ENCODE measurements around the gene TRAF7. TPM values are rescaled to one million over a fixed set of nuclear protein-coding genes. Genes with fewer than 3 reads are reported as not detected.

The TRAF7 gene
- total RNA-seq, 1 experiment from 2014 or later = 160 TPM

MicroRNA genes within 50 kb of the gene (microRNA counts, 767-probe panel; counts per million panel counts)
- microRNA hsa-miR-3180 = not detected
- not detected for microRNA hsa-miR-4516

Small RNA genes lying within 50 kb of the gene (microRNA-seq; reads per million reads assigned to microRNA genes)
- not detected for gene MIR3180-5 (ENCODE audit: borderline number of aligned reads)
- not detected for gene MIR4516 (ENCODE audit: borderline number of aligned reads)
- not detected for gene MIR6511B1 (ENCODE audit: borderline number of aligned reads)

Other genes with a start within 250 kb of the TRAF7 start
- not detected for gene HS3ST6, start 237.4 kb upstream of the TRAF7 start, total RNA-seq (2021; ENCODE audit: unreplicated experiment)
- 18.3 TPM for gene MSRB1, start 212.6 kb upstream of the TRAF7 start, total RNA-seq (2021; ENCODE audit: unreplicated experiment)
- gene RPL3L, start 201.1 kb upstream of the TRAF7 start, total RNA-seq (2021; ENCODE audit: unreplicated experiment) = 0.93 TPM
- 273 TPM for gene NDUFB10, start 196.2 kb upstream of the TRAF7 start, total RNA-seq (2021; ENCODE audit: unreplicated experiment)
- gene RPS2, start 191.0 kb upstream of the TRAF7 start, total RNA-seq (2021; ENCODE audit: unreplicated experiment) = 6,265 TPM
- 0.30 TPM for gene RNF151, start 188.9 kb upstream of the TRAF7 start, total RNA-seq (2021; ENCODE audit: unreplicated experiment)
- 68.9 TPM for gene TBL3, start 183.7 kb upstream of the TRAF7 start, total RNA-seq (2021; ENCODE audit: unreplicated experiment)
- gene NOXO1, start 174.3 kb upstream of the TRAF7 start, total RNA-seq (2021; ENCODE audit: unreplicated experiment) = 10.0 TPM
- gene GFER, start 171.6 kb upstream of the TRAF7 start, total RNA-seq (2021; ENCODE audit: unreplicated experiment) = 47.3 TPM
- 11.5 TPM for gene SYNGR3, start 165.8 kb upstream of the TRAF7 start, total RNA-seq (2021; ENCODE audit: unreplicated experiment)
- 57.4 TPM for gene ZNF598, start 146.0 kb upstream of the TRAF7 start, total RNA-seq (2021; ENCODE audit: unreplicated experiment)
- 226 TPM for gene NPW, start 136.0 kb upstream of the TRAF7 start, total RNA-seq (2021; ENCODE audit: unreplicated experiment)
- gene NHERF2, start 128.9 kb upstream of the TRAF7 start, total RNA-seq (2021; ENCODE audit: unreplicated experiment) = 58.4 TPM
- gene NTHL1, start 107.9 kb upstream of the TRAF7 start, total RNA-seq (2021; ENCODE audit: unreplicated experiment) = 40.1 TPM
- gene TSC2, start 107.8 kb upstream of the TRAF7 start, total RNA-seq (2021; ENCODE audit: unreplicated experiment) = 74.1 TPM
- gene PKD1, start 19.9 kb upstream of the TRAF7 start, total RNA-seq (2021; ENCODE audit: unreplicated experiment) = 137 TPM
- 44.9 TPM for gene RAB26, start 7.2 kb upstream of the TRAF7 start, total RNA-seq (2021; ENCODE audit: unreplicated experiment)
- gene CASKIN1, start 40.8 kb downstream of the TRAF7 start, total RNA-seq (2021; ENCODE audit: unreplicated experiment) = 5.9 TPM
- gene MLST8, start 49.7 kb downstream of the TRAF7 start, total RNA-seq (2021; ENCODE audit: unreplicated experiment) = 58.7 TPM
- 9.8 TPM for gene BRICD5, start 55.1 kb downstream of the TRAF7 start, total RNA-seq (2021; ENCODE audit: unreplicated experiment)
- gene PGP, start 59.1 kb downstream of the TRAF7 start, total RNA-seq (2021; ENCODE audit: unreplicated experiment) = 32.6 TPM
- 40.7 TPM for gene E4F1, start 67.8 kb downstream of the TRAF7 start, total RNA-seq (2021; ENCODE audit: unreplicated experiment)
- 1.9 TPM for gene DNASE1L2, start 80.7 kb downstream of the TRAF7 start, total RNA-seq (2021; ENCODE audit: unreplicated experiment)
- gene ECI1, start 95.8 kb downstream of the TRAF7 start, total RNA-seq (2021; ENCODE audit: unreplicated experiment) = 140 TPM
- 257 TPM for gene RNPS1, start 112.3 kb downstream of the TRAF7 start, total RNA-seq (2021; ENCODE audit: unreplicated experiment)
- gene ABCA3, start 184.9 kb downstream of the TRAF7 start, total RNA-seq (2021; ENCODE audit: unreplicated experiment) = 5.4 TPM